GM18909 (cell line): Measurements from ENCODE around the gene HNRNPH2.

ENCODE experiments used
- ATAC-seq: cut with Tn5 transposase; IDR thresholded peaks from one replicate; pipeline ENCODE4 v1.9.1; 2021; ENCODE audit warnings: mild to moderate bottlenecking; ENCODE audit not compliant: unreplicated experiment, poor library complexity

The HNRNPH2 gene

GRCh38 chrX:101394372-101394771 lies 13.7 kb upstream of the HNRNPH2 start:
- ATAC-seq = no peak

- no peak for ATAC-seq
Observed at GRCh38 chrX:101395789-101396188, 12.2 kb upstream of the HNRNPH2 start.

- no peak for ATAC-seq
Observed at GRCh38 chrX:101397779-101398178, 10.2 kb upstream of the HNRNPH2 start.

- no peak for ATAC-seq
Observed at GRCh38 chrX:101398694-101399093, 9.3 kb upstream of the HNRNPH2 start.

- no peak for ATAC-seq
Observed at GRCh38 chrX:101399825-101400224, 8.2 kb upstream of the HNRNPH2 start.

- no peak for ATAC-seq
Observed at GRCh38 chrX:101407167-101407747, 765 bp upstream of the HNRNPH2 start.

- ATAC-seq = peak; percentile 30
Observed at GRCh38 chrX:101408532-101408841, 465 bp downstream of the HNRNPH2 start.

- no peak for ATAC-seq
Observed at GRCh38 chrX:101409043-101409442, 1.0 kb downstream of the HNRNPH2 start.

GRCh38 chrX:101410461-101410860 lies 2.4 kb downstream of the HNRNPH2 start:
- ATAC-seq = no peak

GRCh38 chrX:101411984-101412383 lies 4.0 kb downstream of the HNRNPH2 start:
- no peak for ATAC-seq

GRCh38 chrX:101415180-101416145 lies 7.4 kb downstream of the HNRNPH2 start:
- peak; percentile 75 for ATAC-seq

GRCh38 chrX:101416691-101417090 lies 8.7 kb downstream of the HNRNPH2 start:
- ATAC-seq = no peak

GRCh38 chrX:101417190-101417589 lies 9.2 kb downstream of the HNRNPH2 start:
- no peak for ATAC-seq

GRCh38 chrX:101417981-101418841 lies 10.2 kb downstream of the HNRNPH2 start:
- peak; percentile 40 for ATAC-seq

GRCh38 chrX:101419489-101419888 lies 11.5 kb downstream of the HNRNPH2 start:
- no peak for ATAC-seq

GRCh38 chrX:101427954-101428353 lies 19.9 kb downstream of the HNRNPH2 start:
- ATAC-seq = no peak

- peak; percentile 56 for ATAC-seq
Observed at GRCh38 chrX:101429934-101430333, 21.9 kb downstream of the HNRNPH2 start.

GRCh38 chrX:101430457-101431078 lies 22.5 kb downstream of the HNRNPH2 start:
- peak; percentile 96 for ATAC-seq

GRCh38 chrX:101442085-101442484 lies 34.1 kb downstream of the HNRNPH2 start:
- ATAC-seq = no peak

- ATAC-seq = no peak
Observed at GRCh38 chrX:101449279-101449678, 41.3 kb downstream of the HNRNPH2 start.
